A549 (cell line): ENCODE data around the gene SLC39A3. TPM values are rescaled to one million over a fixed set of nuclear protein-coding genes. Genes with fewer than 3 reads are reported as not detected.

Experiments
- ATAC-seq, 2 experiments: fragments of 200-7000 bp in 1 of 2; fragments of >200 bp in 1 of 2; cut with Nextera tagmentation in 1 of 2; cut with Tn5 transposase in 1 of 2; 3 replicates each; pipeline versions ENCODE4 v1.8.0 to v1.9.1; 2018 to 2020; ENCODE audit warnings: mild to moderate bottlenecking in 1 of 2, moderate library complexity in 1 of 2
- CTCF ChIA-PET: fragments of 300-600 bp; sonication (Branson Sonifier 250); formaldehyde crosslinking; extraction: SDS; loops from one replicate; lab custom pipeline; 2021; ENCODE audit warnings: antibody characterized with exemption, inconsistent platforms; lab: Yijun Ruan, JAX
- POLR2A ChIA-PET: fragments of 350-600 bp; formaldehyde crosslinking; extraction: SDS; loops from one replicate; lab custom pipeline; 2021; ENCODE audit warnings: antibody characterized with exemption, inconsistent platforms; lab: Yijun Ruan, JAX
- DNase-seq, 2 experiments: peaks; one replicate each; pipeline versions ENCODE4 v3.0.0 to v3.0.0-alpha.2; 2011 to 2016; ENCODE audit warnings: low read depth in 1 of 2, low spot score in 1 of 2
- FAIRE-seq: peaks from 2 replicates; lab custom pipeline; 2011; peaks lifted over from hg19 to GRCh38; lab: Jason Lieb, UNC
- H3K27ac ChIP-seq, 2 experiments: fragments of >200 bp; sonication (Bioruptor Twin); formaldehyde crosslinking; 3 replicates each; pipeline ENCODE4 v1.5.1; 2016 to 2017
- H3K4me1 ChIP-seq: fragments of >200 bp; sonication (Bioruptor Twin); formaldehyde crosslinking; 3 replicates; pipeline ENCODE4 v1.6.1; 2016
- H3K4me2 ChIP-seq: fragments of >200 bp; sonication (Bioruptor Twin); formaldehyde crosslinking; 3 replicates; pipeline ENCODE4 v1.6.1; 2016
- H3K4me3 ChIP-seq: fragments of >200 bp; sonication (Bioruptor Twin); formaldehyde crosslinking; 3 replicates; pipeline ENCODE4 v1.5.1; 2016
- H3K9me3 ChIP-seq: fragments of >200 bp; sonication (Bioruptor Twin); formaldehyde crosslinking; 3 replicates; pipeline ENCODE4 v1.6.1; 2016
- CBX2 ChIP-seq: fragments of 200-600 bp; sonication (generic); IDR thresholded peaks from 2 replicates; pipeline ENCODE4 v1.6.1; 2016; ENCODE audit warnings: low read depth, mild to moderate bottlenecking, borderline replicate concordance
- EHF ChIP-seq: fragments of 250-450 bp; sonication (Bioruptor Pico); IDR thresholded peaks from 2 replicates; pipeline ENCODE4 v1.5.0; 2020; ENCODE audit warnings: mild to moderate bottlenecking
- EP300 ChIP-seq, 2 experiments: fragments of >200 bp; sonication (Bioruptor Twin); formaldehyde crosslinking; IDR thresholded peaks; 2 replicates in 1 of 2; 3 replicates in 1 of 2; pipeline ENCODE4 v1.6.1; 2016 to 2017
- FOSB ChIP-seq: fragments of 250-450 bp; sonication (Bioruptor Pico); IDR thresholded peaks from 2 replicates; pipeline ENCODE4 v1.5.0; 2020; ENCODE audit warnings: mild to moderate bottlenecking, moderate library complexity
- FOSL2 ChIP-seq, 2 experiments: fragments of 450-650 bp in 1 of 2; fragments of >200 bp in 1 of 2; sonication (Bioruptor Twin) in 1 of 2; formaldehyde crosslinking; IDR thresholded peaks; 2 replicates each; pipeline versions ENCODE4 v1.5.0 to v1.6.1; 2016 to 2020; ENCODE audit warnings: mild to moderate bottlenecking in 1 of 2, moderate library complexity in 1 of 2
- HEYL ChIP-seq: fragments of 250-450 bp; sonication (Bioruptor Pico); IDR thresholded peaks from 2 replicates; pipeline ENCODE4 v1.8.0; 2021; ENCODE audit warnings: mild to moderate bottlenecking, moderate library complexity
- HOXA7 ChIP-seq: fragments of 250-450 bp; sonication (Bioruptor Pico); IDR thresholded peaks from 2 replicates; pipeline ENCODE4 v1.5.0; 2020; ENCODE audit warnings: mild to moderate bottlenecking, moderate library complexity
- HOXB5 ChIP-seq: fragments of 250-450 bp; sonication (Bioruptor Pico); IDR thresholded peaks from 2 replicates; pipeline ENCODE4 v1.5.0; 2020; ENCODE audit warnings: mild to moderate bottlenecking, moderate library complexity
- KDM1A ChIP-seq: fragments of 200-600 bp; sonication (generic); IDR thresholded peaks from 2 replicates; pipeline ENCODE4 v1.6.1; 2016; ENCODE audit warnings: low read depth, mild to moderate bottlenecking
- KDM5A ChIP-seq: fragments of 200-600 bp; sonication (generic); IDR thresholded peaks from 2 replicates; pipeline ENCODE4 v1.6.1; 2016; ENCODE audit warnings: antibody characterized with exemption, mild to moderate bottlenecking
- MYC ChIP-seq: IDR thresholded peaks from 2 replicates; pipeline ENCODE4 v1.6.1; 2012; ENCODE audit warnings: mild to moderate bottlenecking, inconsistent platforms, low read length, improper control_type of control experiment, borderline replicate concordance
- NPAS2 ChIP-seq: fragments of 250-450 bp; sonication (Bioruptor Pico); IDR thresholded peaks from 2 replicates; pipeline ENCODE4 v1.8.0; 2022; ENCODE audit warnings: mild to moderate bottlenecking, moderate library complexity, borderline replicate concordance
- POLR2A ChIP-seq: IDR thresholded peaks from 2 replicates; pipeline ENCODE4 v1.6.1; 2012; ENCODE audit warnings: mild to moderate bottlenecking, low read length
- RNF2 ChIP-seq: fragments of 200-600 bp; sonication (generic); IDR thresholded peaks from 2 replicates; pipeline ENCODE4 v1.6.1; 2016; ENCODE audit warnings: low read depth, mild to moderate bottlenecking, antibody characterized with exemption, moderate library complexity, borderline replicate concordance
- TFCP2L1 ChIP-seq: fragments of 250-450 bp; sonication (Bioruptor Pico); IDR thresholded peaks from 2 replicates; pipeline ENCODE4 v1.5.0; 2021; ENCODE audit warnings: mild to moderate bottlenecking
- TP53 ChIP-seq: fragments of 250-450 bp; sonication (Bioruptor Pico); IDR thresholded peaks from 2 replicates; pipeline ENCODE4 v1.5.0; 2021; ENCODE audit warnings: mild to moderate bottlenecking, moderate library complexity
- WGBS: methylation state at CpG from one replicate; pipeline ENCODE4 v1.1.6; 2017; ENCODE audit errors: missing lambda C conversion rate; 5-methylcytosine and 5-hydroxymethylcytosine counted together
- polyA plus RNA-seq, 4 experiments: library from polyadenylated mRNA; depleted of rRNA in 3 of 4; stranded (reverse); fragments of >200 nt; fragmentation: RNase III in 1 of 4; extraction: RNeasy Plus Mini Kit Qiagen cat#74134 plus additional on column Dnase treatment in 1 of 4; gene quantifications; 2 replicates in 3 of 4; 3 replicates in 1 of 4; pipeline ENCODE4 v1.2.3, GENCODE V29; 2011 to 2017
- TF ChIP-seq, protein P1 (sequence below): IDR thresholded peaks from 2 replicates; pipeline ENCODE4 v1.6.1; 2012
- TF ChIP-seq, protein P2 (sequence below): fragments of 250-450 bp; sonication (Bioruptor Pico); IDR thresholded peaks from 2 replicates; pipeline ENCODE4 v1.5.0; 2020; ENCODE audit warnings: low read depth, mild to moderate bottlenecking, moderate library complexity

Gene SLC39A3
- polyA plus RNA-seq, 2 of the 4 experiments (the other 2 are of a cell fraction): 28.3 to 29.6 TPM

DNA sequence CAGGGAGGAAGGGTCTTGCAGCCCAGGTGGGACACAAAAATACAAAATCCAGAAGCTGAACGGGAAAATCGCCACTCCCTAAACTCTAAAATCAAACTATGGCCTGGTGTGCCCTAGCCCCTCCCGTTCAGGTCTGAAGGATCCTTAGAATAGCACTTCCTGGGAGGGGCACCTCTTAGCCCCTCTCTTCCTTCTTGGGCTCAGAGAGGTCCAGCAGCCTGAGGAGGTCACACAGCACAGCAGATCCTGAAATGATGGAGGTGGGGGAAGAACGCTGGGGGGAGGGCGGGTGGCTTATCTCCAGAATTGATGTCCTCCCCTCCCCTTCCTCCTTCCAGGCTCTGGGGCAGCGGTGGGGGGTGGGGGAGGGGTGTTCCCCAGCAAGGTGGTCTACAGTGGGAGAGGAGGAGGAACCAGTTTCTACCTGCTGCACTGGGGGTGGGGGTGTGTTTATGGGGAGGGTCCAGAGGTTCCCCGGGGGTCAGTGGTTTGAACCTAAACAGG lies 20.5 kb downstream of the SLC39A3 start:
- no peak for DNase-seq
- H3K4me3 ChIP-seq: no peak overlapping the region
- 73% methylated on average over 4 of the region's 7 CpGs for WGBS
- FAIRE-seq: no peak
- no peak overlapping the region for H3K4me2 ChIP-seq
- H3K9me3 ChIP-seq: 0 out of 3 replicates have a peak, but pooled peaks cover 6% of the 10 kb centered on the region
- CTCF ChIA-PET: no interaction called here
- ATAC-seq: no peak
- H3K4me1 ChIP-seq: peaks cover 22% of the 10 kb centered on the region
- no peak overlapping the region for H3K27ac ChIP-seq
- POLR2A ChIA-PET: no interaction called here
- TF ChIP-seq NPAS2 (CRISPR knock-in tag) (no peak), TP53 (no peak), EP300 (IDR thresholded peaks at IDR 0.05) (no peak), CBX2 (no peak), RNF2 (no peak), MYC (no peak), POLR2A (no peak), HEYL (CRISPR knock-in tag) (no peak), TFCP2L1 (CRISPR knock-in tag) (no peak), HOXB5 (CRISPR knock-in tag) (no peak), FOSB (CRISPR knock-in tag) (no peak), FOSL2 (IDR thresholded peaks at IDR 0.05) (no peak), FOSL2 (CRISPR knock-in tag; IDR thresholded peaks at IDR 0.05) (no peak)
- TF ChIP-seq, protein P1, sequence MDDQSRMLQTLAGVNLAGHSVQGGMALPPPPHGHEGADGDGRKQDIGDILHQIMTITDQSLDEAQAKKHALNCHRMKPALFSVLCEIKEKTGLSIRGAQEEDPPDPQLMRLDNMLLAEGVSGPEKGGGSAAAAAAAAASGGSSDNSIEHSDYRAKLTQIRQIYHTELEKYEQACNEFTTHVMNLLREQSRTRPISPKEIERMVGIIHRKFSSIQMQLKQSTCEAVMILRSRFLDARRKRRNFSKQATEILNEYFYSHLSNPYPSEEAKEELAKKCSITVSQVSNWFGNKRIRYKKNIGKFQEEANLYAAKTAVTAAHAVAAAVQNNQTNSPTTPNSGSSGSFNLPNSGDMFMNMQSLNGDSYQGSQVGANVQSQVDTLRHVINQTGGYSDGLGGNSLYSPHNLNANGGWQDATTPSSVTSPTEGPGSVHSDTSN: no peak
- TF ChIP-seq, all 56 proteins: peak for 0

DNA sequence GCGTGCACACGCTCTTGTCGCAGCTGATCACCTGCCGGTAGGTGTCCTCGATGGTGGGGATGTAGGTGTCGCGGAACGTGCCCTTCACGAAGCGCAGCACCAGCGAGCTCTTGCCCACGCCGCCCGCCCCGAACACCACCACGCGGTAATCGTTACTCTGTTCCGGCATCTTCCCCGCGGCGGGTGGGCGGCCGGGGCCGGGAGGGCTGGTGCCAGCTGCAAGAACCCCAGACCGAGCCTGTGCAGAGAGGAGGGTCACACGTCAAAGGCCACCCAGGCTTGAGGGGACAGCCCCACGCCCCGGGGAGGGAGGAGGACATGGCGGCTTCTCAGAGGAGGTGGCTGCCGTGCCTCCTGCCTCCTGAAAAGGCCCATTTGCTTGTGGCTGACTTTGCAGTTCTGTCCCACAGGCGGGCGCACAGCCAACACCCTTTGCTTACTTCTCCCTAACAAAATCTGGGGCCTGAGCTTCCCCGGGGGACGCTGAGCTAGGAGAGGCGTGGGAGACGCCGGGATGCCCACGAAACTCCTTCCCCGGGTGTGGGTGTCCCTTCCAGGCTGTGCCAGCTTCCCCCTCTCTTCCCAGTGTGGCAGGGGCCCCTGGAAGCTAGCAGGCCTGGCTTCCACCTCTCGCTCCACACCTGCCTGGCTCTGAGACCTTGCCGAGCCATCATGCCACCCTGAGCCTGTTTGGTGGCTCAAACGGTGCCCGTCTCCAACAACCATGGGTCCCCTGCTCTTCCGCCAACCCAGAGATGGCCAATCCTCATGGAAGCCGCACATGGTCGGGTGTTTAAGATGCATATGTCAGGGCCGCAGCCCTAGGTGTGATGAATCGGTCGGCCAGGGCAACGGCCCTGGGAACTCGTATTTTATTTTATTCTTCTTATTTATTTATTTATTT lies 21.9 kb downstream of the SLC39A3 start:
- Histone ChIP-seq H3K4me2 (no peak overlapping the region), H3K4me1 (peaks cover 13% of the 10 kb centered on the region), H3K4me3 (no peak overlapping the region), H3K9me3 (0 out of 3 replicates have a peak, but pooled peaks cover 6% of the 10 kb centered on the region), H3K27ac (no peak overlapping the region)
- no peak for ATAC-seq
- CTCF ChIA-PET: interaction anchor here (0.7 to 2.2 kb wide), 2 partner anchors 49 to 70 kb away, joined by 3 to 8 read pairs; no protein-coding TSS in a partner anchor
- DNase-seq: no peak
- 90% methylated on average over 30 of the region's 52 CpGs for WGBS
- FAIRE-seq: no peak
- POLR2A ChIA-PET: no interaction called here
- TF ChIP-seq KDM1A (no peak), KDM5A (no peak), HOXA7 (CRISPR knock-in tag) (no peak), EHF (no peak), RNF2 (no peak), FOSB (CRISPR knock-in tag) (no peak), POLR2A (no peak)
- TF ChIP-seq, protein P2, sequence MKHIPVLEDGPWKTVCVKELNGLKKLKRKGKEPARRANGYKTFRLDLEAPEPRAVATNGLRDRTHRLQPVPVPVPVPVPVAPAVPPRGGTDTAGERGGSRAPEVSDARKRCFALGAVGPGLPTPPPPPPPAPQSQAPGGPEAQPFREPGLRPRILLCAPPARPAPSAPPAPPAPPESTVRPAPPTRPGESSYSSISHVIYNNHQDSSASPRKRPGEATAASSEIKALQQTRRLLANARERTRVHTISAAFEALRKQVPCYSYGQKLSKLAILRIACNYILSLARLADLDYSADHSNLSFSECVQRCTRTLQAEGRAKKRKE: no peak

DNA sequence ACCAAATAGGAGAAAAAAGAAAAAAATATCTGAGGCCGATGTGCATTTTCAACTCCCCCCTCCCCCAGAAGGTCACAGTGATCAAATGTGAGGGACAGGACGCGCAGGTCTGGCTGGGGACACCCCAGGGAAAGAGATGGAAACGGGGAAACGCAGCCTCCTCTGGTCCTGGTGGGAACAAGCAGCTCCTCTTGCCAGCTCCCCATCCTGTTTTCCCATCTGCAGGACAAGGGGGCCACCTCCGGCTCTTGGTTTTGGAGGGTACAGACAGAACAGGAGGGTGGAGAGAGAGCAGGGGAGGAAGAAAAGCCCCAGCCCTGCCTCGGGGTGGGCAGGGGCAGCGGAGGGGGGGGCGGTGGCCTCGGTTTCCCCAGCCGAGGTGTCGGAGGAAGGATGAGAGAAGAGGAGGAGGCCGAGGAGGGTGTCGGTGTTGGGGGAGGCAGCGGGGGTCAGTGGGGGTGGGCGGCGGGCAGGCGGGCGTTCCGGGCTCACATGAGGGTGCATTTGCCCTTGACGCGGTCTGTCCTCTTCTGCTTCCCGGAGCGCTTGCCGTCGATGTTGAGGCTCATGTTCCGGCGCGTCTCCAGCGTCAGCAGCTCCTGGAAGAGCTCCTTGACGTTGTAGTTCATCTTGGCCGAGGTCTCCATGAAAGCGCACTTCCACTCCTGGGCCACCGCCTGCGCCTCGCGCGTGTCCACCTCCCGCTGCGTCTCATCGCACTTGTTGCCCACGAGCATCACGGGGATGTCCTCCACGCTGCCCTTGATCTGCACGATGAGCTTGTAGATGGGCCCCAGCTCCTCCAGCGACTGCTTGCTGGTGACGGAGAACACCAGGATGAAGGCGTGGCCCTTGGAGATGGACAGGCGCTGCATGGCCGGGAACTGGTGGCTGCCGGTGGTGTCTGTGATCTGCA lies 22.8 kb downstream of the SLC39A3 start:
- no peak overlapping the region for H3K4me3 ChIP-seq
- WGBS: 93% methylated on average over 37 of the region's 51 CpGs
- 0 out of 3 replicates have a peak, but pooled peaks cover 6% of the 10 kb centered on the region for H3K9me3 ChIP-seq
- no peak overlapping the region for H3K27ac ChIP-seq
- no peak for TF ChIP-seq FOSB (CRISPR knock-in tag)
- DNase-seq (no peak), ATAC-seq (no peak), FAIRE-seq (no peak)
- ChIA-PET CTCF (interaction anchor here (0.7 to 2.2 kb wide), 2 partner anchors 50 to 69 kb away, joined by 3 to 8 read pairs; no protein-coding TSS in a partner anchor), POLR2A (no interaction called here)
- H3K4me1 ChIP-seq: peaks cover 9% of the 10 kb centered on the region; the same call in 2 of the 3 replicates
- H3K4me2 ChIP-seq: no peak overlapping the region
